Pulmonary artery endothelial cell (primary cell): Measurements from ENCODE around the gene ITIH3. TPM values are rescaled to one million over a fixed set of nuclear protein-coding genes. Genes with fewer than 3 reads are reported as not detected.

Source experiments
- DNase-seq: peaks from one replicate; pipeline ENCODE4 v3.0.0-alpha.2; 2011; ENCODE audit warnings: low read depth, low spot score
- total RNA-seq: library from RNA; depleted of rRNA; stranded (reverse); fragments of >200 nt; gene quantifications from 2 replicates; pipeline ENCODE4 v1.2.3, GENCODE V29; 2014

ITIH3 gene
- total RNA-seq, 1 donor from 2014 or later: not detected

- no peak for DNase-seq
Measured at GRCh38 chr3:52795298-52795900, 803 bp downstream of the ITIH3 start.

- DNase-seq: no peak
Measured at GRCh38 chr3:52796411-52796810, 1.8 kb downstream of the ITIH3 start.

GRCh38 chr3:52798376-52798977 is 3.9 kb downstream of the ITIH3 start:
- DNase-seq: no peak

- no peak for DNase-seq
Measured at GRCh38 chr3:52798978-52799476, 4.4 kb downstream of the ITIH3 start.

- no peak for DNase-seq
Measured at GRCh38 chr3:52800079-52800478, 5.5 kb downstream of the ITIH3 start.

- DNase-seq: no peak
Measured at GRCh38 chr3:52801839-52802238, 7.2 kb downstream of the ITIH3 start.

- no peak for DNase-seq
Measured at GRCh38 chr3:52805270-52806039, 10.9 kb downstream of the ITIH3 start.

- DNase-seq: no peak
Measured at GRCh38 chr3:52809149-52809548, 14.6 kb downstream of the ITIH3 start.

GRCh38 chr3:52809662-52810377 is 15.2 kb downstream of the ITIH3 start:
- DNase-seq: no peak

GRCh38 chr3:52810923-52811322 is 16.3 kb downstream of the ITIH3 start:
- no peak for DNase-seq

GRCh38 chr3:52811452-52812011 is 16.9 kb downstream of the ITIH3 start:
- DNase-seq: no peak

GRCh38 chr3:52813810-52814209 is 19.2 kb downstream of the ITIH3 start:
- no peak for DNase-seq

GRCh38 chr3:52816199-52816598 is 21.6 kb downstream of the ITIH3 start:
- DNase-seq: no peak

GRCh38 chr3:52816654-52817053 is 22.1 kb downstream of the ITIH3 start:
- no peak for DNase-seq

- no peak for DNase-seq
Measured at GRCh38 chr3:52817221-52817620, 22.6 kb downstream of the ITIH3 start.

GRCh38 chr3:52817860-52818259 is 23.3 kb downstream of the ITIH3 start:
- DNase-seq: no peak

- DNase-seq: no peak
Measured at GRCh38 chr3:52819936-52820335, 25.3 kb downstream of the ITIH3 start.

- no peak for DNase-seq
Measured at GRCh38 chr3:52820736-52821135, 26.1 kb downstream of the ITIH3 start.

GRCh38 chr3:52822363-52822762 is 27.8 kb downstream of the ITIH3 start:
- DNase-seq: no peak

- no peak for DNase-seq
Measured at GRCh38 chr3:52824037-52824436, 29.4 kb downstream of the ITIH3 start.

- no peak for DNase-seq
Measured at GRCh38 chr3:52827441-52827840, 32.8 kb downstream of the ITIH3 start.
